GM18499 (cell line): Measurements from ENCODE around the gene RAD54L.
A peak's percentile ranks its signal among the peaks of the same experiment; 100 is the strongest.

Experiments used
- ATAC-seq: cut with Tn5 transposase; IDR thresholded peaks from one replicate; pipeline ENCODE4 v1.9.1; 2021; ENCODE audit warnings: moderate number of reproducible peaks; ENCODE audit not compliant: insufficient read depth, unreplicated experiment

The RAD54L gene

DNA sequence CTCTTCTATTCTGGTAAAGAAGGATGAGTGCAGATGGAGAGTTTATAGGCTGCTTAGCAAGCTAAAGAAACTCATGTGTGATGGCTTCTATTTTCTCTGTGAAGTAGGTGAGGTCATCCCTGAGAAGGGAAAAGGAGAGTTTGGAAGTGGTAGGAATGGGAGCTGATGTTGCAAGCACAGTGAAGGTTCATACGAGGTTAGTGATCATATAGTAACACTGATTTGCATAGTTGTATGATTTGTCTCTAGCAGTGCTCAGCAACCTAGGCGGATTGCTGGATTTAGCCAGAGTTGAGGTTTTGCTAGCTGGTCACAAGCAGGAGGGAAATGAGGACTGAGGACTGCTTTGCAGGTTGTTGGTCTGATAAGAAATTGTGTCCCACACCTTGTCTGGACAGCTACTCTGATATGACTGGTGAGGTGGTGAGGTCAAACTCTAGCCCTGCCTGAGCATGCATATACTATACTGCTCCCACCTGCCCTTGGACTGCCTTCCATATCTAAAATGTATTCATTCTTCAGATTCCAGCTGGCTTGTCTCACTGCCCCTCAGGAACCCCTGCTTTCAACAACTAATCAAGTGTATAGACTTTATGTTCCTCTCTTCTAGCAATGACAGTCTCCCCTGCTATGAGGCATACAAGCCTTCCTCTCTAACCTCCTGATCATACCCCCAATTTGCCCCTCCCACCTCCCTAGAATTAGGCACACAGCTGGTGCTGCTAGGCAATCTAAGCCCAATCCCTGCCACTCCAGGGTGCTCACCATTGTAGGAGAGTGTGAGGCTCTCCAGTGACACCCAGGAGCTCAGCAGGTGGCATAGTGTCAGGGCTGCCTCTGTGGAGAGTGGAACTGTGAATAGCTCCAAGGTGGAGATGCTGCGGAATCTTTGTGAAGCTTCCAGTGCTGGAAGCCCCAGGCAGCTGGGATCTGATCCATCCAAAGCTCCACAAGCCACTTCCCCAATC, 37.3 kb downstream of the RAD54L start:
- ATAC-seq = no peak

DNA sequence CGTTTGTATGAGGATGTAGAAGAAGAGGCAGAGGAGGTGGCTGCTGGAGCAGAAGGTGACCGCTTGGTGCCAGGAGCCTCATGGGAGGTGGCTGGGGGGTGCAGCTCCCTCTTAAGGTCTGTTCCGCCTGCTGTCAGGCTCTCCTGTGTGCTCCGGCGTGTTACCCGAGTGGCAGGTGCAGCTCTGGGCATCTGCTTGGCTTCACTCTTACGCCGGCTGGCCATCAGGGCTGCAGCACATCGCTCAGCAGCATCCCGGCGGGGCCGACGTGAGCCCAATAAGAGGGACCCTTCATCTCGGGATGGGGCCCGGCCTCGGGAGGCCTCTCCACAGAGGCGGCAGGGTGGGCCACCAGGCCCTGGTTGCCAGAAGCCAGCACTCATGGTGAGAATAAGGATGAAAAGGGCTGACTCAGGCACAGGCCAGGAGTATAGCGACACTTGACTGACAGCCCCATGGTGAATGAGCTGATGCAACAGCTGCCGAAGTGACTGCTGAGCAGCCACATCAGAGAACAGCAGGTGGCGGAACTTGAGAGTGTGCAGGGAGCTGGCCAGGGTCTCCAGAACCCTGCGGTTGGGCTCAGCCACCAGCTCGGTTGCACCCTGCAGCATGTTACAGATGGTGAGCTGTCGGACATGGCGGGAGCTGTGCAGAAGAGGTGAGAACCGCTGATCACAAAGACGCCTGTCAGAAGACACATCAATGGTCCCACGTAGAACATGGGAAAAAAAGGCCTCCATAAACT, 38.3 kb downstream of the RAD54L start:
- ATAC-seq = no peak

DNA sequence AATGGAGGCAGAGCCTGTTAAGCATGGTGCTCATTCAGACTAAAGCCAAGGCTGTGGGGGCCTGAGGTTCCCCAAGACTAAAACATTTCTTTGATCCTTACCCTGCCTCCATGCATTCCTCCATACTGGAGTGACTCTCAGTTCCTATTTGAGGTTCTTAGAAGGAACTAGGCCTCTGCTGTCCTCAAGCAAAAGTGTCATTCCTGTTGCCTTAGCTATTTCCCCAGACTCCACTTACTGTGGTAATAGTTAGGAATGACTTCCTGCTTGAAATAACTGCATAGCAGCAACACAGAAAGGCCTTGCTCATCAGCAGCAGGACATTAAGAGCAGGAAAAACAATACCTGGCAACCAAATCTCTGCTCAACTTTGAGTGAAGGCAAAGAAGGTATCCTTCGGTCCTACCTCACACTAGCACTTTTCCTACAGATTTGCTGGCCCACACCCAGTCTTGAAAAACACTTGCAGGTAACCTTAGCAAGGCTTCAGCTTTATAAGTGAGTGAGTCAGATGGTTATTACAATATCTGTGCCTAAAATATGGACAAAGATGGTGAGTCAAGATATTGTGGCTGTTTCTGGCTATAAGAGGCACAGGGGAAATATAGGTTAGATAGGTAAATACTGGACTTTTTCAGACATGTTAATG, 41.0 kb downstream of the RAD54L start:
- ATAC-seq = no peak

DNA sequence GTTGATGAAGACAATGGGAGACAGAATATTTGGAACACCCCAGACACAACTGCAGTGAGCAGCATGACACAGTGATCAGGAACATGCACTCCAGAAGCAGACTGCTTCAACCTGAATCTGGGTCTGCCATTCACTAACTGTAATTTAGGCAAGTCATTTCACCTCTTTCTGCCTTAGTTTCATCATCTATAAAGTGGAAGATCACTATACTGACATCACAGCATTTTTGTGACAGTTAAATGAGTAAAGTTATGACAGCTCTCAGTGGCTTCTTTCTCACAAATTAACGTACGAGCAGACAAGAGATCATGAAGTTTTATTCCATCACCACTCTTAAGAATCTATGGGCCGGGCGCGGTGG, 41.6 kb downstream of the RAD54L start:
- no peak for ATAC-seq

DNA sequence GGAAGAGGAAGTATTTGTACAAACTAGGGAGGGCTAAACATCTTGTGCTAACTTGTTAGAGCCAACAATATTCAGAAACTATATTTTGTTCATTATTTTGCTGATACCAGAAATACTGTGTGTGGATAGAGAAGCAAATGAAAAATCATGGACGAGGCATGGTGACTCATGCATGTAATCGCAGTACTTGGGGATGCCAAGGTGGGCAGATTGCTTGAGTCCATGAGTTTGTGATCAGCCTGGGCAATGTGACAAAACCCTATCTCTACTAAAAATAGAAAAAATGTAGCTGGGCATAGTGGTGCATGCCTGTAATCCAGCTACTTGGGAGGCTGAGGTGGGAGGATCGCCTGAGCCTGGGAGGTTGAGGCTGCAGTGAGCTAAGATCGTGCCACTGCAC, 42.4 kb downstream of the RAD54L start:
- no peak for ATAC-seq

DNA sequence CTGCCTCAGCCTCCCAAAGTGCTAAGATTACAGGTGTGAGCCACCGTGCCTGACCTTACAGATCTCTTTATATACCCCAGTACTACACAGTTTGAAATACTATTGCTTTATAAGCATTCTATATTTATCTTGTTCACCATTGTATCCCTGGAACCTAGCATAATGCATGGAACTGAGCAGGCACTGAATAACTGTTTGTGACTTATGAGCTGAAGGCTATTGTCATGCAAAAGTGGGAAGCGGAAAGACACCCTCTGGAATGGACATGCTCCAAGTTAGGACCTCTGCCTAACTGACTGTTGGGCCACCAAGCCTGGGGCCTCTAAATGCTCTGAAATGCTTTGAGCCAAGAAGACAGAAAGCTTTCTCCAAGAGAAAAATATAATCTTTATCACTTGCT, 47.7 kb downstream of the RAD54L start:
- ATAC-seq = no peak

DNA sequence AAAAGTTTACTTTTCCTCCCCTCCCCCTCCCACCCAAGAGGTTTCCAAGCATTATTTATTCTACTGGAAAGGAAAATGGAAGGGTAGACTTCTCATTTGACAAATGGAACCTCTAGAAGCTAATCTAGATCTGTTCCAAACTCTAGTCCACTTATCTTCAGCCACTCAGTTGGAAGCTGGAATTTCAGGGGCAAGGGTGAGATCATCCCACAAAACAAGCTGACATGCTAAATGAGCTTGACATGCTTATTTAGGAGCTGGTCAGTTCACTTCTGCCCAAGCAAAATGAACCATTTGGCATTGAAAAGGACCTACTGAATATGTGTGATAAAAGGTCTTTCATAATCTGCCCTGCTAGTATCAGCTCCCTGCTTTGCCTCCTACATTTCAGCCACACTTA, 50.8 kb downstream of the RAD54L start:
- ATAC-seq = no peak

DNA sequence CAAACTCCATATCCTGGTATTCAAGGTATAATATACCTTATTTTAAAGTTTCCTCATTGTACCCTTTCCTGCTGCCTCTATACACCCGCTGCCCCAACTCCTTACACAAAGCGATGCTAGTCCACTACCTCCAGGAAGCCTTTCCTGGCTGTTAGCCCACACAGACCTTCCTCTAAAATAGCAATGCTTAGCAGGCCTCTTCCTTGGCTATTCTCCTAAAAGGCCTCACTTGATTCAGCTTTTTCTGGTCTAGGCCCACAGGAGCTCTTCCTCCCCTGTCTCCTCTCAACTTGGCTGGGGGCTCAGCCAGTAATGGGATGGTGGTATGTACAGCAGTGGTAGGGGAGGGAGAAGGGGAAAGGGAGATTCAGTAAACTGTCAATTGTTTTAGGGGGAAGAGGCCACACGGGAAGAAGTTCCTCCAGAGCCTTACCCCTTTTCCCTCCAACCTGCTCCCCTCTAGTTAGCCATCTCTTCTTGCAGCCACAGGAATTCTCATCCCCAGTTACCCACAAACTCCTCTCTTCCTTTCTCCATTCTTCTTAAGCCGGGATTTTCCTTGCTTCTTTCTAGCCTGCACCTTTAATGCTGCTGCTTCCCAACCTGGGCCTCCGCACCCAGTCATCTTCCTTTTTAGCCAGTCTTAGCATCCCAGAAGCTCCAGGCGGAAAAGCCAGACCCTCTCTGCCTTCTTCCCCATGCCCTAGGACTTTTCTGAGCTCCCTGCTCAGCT, 53.3 kb downstream of the RAD54L start:
- ATAC-seq = no peak

DNA sequence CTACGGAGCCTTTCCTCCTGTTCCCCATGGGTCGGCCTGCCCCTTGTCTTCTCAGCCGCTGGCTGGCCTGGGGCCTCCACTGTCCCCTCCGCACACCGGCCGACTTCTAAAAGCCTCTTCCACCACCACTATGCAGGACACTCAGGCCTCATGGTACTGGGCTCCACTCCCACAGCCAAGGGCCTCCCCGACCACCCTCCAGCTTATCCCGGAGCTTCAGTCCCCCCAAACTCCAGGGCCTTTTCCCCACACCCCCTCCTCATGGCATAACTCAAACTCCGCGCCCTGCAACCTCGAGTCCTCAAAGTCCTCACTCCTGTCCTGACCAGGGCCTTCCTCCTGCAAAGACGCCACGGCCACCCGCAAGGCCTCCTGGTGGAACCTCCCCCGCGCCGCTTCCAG, 53.8 kb downstream of the RAD54L start:
- no peak for ATAC-seq

DNA sequence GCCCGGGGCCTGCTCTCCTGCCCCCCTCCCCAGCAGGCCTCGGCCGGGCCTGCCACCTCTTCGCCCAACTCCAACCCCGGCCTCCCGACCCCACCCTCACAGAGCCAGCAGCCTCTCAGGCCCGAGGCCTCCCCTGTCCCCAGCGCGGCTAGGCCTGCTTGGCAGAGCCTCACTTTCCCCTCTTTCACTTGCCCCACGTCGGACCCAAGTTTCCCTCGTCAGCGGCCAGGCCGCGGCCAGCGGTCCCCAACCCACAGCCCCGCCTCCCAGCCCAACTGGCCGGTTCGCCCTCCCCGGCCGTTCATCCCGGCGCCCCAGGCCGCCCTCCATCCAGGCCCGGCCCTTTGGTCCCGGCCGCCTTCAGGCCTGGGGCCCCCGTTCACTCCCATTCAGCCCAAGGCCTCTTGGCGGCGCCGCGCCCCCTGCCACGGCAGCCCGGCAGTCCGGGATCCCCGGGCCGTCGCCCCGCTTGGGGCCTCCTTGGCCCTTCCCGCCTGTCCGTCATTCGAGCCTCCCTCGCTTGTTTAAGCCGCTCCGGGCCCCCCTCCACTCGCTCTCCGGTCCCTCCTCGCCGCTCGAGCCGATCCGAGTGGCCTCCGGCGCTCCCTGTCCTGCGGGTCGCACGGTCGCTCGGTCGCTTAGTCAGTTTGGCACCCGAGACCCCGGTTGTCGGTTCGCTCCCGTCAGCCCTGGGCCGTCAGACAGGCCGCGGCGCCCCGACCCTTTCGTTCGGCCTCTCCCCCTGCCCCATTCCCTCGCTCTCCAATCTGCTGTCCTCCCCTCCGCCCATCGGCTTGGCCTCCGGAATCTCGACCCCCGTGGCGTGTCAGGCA, 54.5 kb downstream of the RAD54L start:
- ATAC-seq = no peak

DNA sequence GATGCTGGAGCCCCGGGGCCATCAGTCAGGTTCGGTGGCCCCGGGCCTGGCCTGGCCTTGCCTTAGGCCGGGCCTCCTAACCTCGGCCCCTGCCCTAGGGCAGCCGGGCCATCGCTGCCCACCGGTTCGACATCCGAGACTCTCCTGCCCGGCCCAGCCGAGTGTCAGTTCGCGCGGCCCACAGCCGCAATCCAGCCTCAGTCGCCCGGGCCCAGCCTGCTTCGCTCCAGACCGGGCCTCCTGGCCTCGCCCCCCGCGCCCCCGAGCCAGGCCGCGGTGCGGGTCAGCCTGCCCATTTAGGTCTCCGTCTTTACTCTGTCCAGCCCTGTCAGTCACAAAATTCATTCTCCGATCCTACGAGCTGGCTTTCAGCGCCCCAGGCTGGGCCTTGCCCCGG, 55.1 kb downstream of the RAD54L start:
- ATAC-seq = no peak

DNA sequence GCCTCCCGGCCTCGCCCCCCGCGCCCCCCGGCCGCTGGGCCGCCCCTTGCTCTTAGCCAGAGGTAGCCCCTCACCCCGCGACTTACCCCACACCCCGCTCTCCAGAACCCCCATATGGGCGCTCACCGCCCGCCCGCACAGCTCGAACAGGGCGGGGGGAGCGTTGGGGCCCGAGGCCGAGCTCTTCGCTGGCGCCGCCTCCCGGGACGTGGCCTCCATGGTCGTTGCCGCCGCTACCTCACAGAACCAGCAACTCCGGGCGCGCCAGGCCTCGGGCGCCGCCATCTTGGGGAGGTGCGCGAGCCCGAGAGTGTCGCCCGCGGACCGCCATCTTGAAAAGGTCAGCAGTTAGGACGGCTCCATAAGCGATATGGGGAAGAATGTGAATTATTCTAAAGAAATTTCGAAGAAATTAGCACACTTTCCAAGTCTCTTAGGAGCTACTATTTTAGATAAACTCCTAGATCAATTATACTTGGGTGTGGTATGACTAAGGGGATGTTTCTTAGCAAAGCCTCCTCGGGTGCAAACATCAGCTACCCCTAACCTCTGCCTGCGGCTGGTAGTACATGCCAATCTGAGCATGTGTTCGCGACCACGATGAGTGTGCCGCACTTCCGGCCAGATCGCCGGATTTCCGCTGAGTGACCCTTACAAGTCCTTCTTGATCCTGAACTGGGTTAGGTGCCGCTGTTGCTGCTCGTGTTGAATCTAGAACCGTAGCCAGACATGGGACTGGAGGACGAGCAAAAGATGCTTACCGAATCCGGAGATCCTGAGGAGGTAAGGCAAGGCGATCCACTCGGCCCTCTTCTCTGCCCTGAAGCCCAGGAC, 55.7 kb downstream of the RAD54L start, which contains the start of the genes LRRC41 and UQCRH:
LRRC41 (minus strand) TSS at position 579 of the 834 bp plus-strand sequence; CDS start at position 285, 294 bp downstream.
UQCRH (plus strand) TSS at position 661 of the 834 bp plus-strand sequence; CDS start at position 730, 69 bp downstream.
- ATAC-seq = peak; percentile 56

DNA sequence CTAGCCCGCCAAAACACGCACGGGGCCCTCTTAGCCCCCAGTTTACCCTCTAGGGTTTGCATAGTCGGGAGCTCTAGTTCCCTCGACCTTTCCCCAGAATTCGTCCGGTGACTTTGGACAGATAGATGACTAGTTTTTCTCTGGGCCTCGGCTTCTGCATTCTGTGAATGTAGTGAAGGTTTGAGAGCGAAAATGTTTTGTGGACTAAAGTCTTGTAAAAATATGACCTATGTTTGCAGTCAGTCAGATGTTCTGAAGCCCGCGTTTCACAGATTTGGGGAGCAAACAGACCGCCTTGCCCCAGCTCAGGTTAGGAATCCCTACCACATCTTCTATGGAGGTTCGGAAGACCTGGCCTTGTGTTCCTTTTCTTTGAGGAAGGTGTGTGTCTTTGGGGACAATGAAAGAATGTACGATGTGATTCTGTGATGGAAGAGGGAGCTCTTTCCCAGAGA, 56.3 kb downstream of the RAD54L start:
- no peak for ATAC-seq

DNA sequence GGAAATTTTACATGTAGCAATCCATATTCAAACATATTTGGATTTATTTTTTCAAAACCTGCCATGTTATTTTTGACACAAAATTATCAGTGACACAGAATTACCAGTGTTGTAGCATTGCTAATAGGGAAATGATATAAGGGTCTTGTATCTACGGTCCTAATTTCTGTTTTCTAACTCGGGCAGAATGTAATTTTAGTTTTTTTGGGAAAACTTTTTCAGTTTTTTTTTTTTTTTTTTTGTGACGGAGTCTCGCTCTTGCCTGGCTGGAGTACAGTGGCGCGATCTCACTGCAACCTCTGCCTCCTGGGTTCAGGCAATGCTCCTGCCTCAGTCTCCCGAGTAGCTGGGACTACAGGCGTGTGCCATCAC, 58.6 kb downstream of the RAD54L start:
- no peak for ATAC-seq

DNA sequence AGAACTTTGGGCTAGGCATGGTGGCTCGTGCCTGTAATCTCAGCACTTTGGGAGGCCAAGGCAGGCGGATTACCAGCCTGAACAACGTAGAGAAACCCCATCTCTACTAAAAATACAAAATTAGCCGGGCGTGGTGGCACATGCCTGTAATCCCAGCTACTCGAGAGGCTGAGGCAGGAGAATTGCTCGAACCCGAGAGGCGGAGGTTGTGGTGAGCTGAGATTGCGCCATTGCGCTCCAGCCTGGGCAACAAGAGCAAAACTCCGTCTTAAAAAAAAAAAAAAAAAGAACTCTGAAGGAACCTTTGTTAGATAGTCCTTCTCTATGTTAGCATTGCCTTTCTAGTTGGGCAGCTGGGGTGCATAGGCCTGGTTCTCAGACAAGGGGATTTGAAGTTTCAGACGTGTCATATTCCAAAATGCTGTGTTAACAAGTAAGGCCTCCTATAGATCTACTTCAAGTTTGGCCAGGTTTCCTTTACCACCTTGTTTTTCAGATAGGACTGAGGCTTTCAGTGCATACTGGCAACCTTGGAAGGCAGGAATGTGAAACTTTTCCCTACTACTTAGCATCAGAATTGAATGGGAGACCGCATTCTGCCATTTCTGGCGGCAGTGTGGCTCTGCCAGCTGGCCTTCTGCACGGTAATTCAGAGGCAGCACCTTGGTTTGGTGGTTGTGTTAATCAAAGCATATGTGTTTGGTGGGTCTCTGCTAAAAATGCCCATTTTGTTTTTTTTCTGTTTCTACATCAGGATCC, 62.0 kb downstream of the RAD54L start:
- no peak for ATAC-seq

DNA sequence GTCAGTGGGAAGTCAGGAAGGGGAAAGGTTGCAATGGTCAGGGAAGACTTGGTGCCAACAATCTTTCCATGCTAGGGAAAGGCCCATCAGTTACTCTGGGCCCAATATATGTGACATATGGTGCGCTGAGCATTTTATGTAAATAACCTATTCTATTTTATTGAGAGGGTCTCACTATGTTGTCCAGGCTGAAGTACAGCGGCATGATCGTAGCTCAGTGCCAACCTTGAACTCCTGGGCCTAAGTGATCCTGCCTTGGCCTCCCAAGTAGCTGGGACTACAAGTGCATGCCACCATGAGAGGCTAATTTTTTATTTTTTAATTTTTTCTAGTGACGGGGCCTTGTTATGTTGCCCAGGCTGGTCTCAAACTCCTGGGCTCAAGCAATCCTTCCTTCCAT, 62.8 kb downstream of the RAD54L start:
- ATAC-seq = no peak

DNA sequence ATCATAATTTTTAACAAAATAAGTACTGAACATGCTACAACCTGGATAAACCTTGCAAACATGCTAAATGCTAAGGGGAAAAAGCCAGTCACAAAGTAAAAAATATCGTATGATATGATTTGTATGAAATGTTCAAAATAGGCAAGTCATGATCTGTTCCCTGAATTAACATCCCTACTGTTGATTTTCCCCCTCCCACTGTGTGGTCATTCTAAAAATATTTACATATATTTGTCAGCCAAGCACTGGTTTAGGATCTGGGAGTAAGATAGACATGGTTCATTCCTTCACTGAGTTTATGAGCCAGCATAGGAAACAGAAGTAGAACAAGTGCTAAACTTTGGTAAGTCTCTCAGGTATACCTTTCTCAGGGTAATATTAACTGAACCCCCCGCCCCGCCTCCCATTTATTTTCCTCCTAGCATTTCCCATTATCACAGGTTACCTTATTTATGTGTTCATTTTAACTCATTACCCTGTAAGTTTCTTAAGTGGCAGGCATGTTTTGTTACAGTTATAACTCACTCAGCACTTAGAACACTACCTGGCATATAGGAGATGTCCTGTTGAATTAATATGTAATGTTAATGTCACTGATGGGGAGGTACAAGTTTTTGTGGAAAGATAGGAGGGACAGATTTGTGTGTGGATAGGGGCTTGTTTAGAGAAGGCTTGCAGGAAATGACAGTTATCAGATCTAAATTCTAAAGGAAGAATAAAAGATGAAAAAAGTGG, 68.3 kb downstream of the RAD54L start:
- ATAC-seq = no peak
